GM21786 (cell line): ENCODE results near the gene DPH7.
"Not testable (repeated sequence)": the region's sequence is repeated elsewhere in the genome, so short reads cannot be mapped to it uniquely, and the experiment has no call there.

Source experiments
- ATAC-seq: cut with Tn5 transposase; IDR thresholded peaks from one replicate; pipeline ENCODE4 v1.9.1; 2021; ENCODE audit not compliant: unreplicated experiment

Gene DPH7

GRCh38 chr9:137581361-137582285 is 2.9 kb upstream of the DPH7 start:
- no peak for ATAC-seq

DNA sequence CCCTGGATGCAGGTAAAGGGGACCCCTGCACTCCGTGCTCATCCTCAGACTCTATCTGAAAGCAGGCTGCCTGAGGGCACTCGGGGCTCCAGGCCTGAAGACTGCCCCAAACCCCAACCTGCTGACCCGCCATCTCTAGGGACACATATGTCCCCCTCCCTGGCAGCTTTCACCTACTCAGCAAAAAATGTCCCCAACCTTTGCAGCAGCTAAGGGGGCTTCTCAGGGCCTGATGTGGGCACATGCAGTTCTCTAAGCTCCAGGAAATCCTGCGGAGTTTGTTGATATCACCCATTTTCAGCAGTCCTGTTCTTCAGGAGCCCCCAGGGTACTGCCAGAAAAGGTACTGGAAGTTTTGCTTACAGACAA is 2.2 kb upstream of the DPH7 start:
- no peak for ATAC-seq

- no peak for ATAC-seq
These were observed 1.7 kb upstream of the DPH7 start for GRCh38 chr9:137580209-137580953.

GRCh38 chr9:137579259-137579604 is 507 bp upstream of the DPH7 start:
- no peak for ATAC-seq

DNA sequence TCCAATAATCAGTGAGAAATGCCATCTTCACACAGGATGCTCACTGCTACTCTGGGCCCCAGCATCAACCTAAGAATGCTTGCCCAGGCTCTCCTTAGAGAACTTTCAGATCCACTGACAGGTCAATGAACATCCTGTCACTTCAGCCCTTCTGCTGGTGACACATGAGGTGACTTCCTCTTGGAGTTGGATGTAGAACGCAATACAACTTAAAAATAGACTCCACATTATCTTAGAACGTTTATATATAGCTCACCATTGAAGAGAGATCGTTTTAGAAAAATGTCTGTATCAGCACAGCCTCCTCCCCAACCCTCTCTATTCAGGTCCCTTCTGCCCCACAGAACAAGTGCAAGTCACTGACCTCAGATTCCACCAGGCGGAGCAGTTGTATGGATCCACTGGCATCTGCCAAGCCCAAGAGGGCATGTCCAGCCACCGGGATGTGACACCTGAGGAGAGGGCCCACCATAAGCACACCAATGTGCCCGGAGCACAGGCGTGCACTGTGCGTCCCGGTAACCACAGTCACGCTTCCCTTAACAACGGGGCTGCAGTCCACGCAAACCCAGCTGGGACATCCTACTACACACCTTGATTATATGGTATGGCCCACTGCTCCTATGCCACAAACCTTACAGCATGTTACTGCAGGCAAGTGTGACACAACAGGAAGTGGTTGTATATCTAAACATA is 2.9 kb downstream of the DPH7 start:
- ATAC-seq, result no peak

GRCh38 chr9:137575364-137575715 is 3.4 kb downstream of the DPH7 start:
- no peak for ATAC-seq

GRCh38 chr9:137574192-137574591 is 4.5 kb downstream of the DPH7 start:
- no peak for ATAC-seq

GRCh38 chr9:137570566-137570965 is 8.2 kb downstream of the DPH7 start:
- no peak for ATAC-seq

DNA sequence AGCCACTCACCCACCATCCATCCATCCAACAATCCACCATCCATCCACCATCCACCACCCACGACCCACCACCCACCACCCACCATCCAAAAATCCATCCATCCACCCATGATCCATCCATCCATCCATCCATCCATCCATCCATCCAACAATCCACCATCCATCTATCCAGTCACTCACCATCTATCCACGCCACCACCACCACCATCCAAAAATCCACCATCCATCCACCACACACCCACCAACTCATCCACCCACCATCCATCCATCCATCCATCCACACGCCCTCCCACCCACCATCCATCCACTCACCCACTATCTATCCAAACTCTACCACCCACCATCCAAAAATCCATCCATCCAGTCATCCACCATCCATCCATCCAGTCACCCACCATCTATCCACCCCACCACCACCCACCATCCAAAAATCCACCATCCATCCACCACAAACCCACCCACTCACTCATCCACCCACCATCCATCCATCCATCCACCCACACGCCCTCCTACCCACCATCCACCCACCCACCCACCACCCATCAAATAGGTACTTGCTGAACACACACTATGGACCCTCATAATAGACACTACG is 9.0 kb downstream of the DPH7 start:
- ATAC-seq, result no peak

- ATAC-seq, result not testable (repeated sequence)
These were observed 10.3 kb downstream of the DPH7 start for GRCh38 chr9:137568445-137568844.

DNA sequence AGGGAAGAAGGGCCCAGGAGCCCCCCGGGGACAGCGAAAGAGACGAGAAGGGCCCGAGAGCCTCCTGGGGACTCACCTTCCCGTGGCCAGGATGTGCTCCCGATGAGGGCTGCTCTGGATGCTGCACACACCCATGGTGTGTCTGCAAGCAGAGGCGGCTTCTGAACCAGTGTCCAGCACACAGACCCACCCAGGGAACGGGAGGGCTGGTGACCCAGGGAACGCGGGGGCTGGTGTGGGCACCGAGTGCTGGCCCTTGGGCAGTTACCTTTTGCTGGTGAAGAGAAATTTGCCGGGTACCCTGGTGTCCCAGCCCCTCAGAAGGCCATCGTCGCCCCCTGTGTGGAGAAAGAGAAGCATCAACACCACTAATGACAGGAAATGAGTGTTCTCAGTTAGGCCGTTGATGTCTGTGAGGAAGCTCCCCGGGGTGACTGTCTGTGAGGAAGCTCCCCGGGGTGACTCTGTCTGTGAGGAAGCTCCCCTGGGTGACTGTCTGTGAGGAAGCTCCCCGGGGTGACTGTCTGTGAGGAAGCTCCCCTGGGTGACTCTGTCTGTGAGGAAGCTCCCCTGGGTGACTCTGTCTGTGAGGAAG is 13.8 kb downstream of the DPH7 start:
- ATAC-seq, result no peak

DNA sequence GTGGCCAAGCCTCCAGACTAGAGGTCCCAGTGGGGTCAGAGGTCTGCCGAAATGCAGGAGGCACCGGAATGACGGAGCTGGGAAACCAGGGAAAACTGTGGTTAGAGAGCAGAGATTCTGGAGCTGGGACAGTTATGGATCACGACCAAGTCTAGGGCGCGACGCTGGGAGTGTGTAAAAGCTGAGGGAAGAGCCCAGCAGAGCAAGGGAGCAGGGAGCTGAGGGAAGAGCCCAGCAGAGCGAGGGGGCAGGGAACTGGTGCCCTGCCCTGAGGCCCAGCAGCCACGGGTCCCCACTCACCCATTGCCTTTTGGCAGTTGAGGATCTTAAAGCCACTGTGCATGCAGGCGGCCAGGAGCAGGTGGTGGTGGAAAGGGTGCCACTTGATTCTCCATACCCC is 14.6 kb downstream of the DPH7 start:
- no peak for ATAC-seq

- no peak for ATAC-seq
These were observed 20.6 kb downstream of the DPH7 start for GRCh38 chr9:137558127-137558526.

DNA sequence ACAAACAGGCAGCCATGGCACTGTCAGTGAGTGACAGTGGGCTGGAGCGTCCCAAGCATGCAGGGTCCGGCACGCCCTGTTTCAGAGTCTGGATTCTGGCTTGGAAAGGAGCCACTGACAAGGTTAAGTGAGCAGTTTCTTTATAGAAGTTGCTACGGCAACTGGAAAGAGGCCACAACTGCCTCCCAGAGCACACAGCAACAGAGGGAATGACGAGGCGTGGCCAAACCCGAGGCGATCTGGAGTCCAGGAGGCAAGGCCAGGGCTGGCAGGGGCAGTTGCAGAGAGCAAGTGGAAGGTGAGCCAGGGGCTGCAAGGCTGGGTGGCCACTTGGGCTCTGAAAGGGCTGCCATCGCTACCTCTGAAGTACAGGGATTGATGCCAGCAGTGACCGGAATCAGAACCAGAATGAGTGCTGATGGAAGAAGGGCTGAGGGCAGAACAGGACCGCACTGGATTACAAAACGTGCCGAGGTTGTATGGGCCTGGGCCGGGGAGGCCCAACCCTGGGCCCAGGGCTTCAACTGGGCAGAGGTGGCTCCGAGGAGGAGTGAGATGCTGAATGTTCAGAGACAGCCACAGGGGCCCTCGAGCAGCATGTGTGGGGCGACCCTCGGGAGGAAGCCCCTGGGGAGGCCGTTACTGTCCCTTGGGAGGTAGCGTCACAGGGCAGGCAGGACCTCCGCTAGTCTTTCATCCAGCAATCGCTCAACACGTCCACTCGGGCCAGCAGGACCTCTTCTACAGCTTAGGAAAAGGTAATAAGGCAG is 22.5 kb downstream of the DPH7 start:
- ATAC-seq, result no peak

GRCh38 chr9:137555179-137555578 is 23.5 kb downstream of the DPH7 start:
- no peak for ATAC-seq

GRCh38 chr9:137554349-137554748 is 24.4 kb downstream of the DPH7 start:
- ATAC-seq, result no peak

DNA sequence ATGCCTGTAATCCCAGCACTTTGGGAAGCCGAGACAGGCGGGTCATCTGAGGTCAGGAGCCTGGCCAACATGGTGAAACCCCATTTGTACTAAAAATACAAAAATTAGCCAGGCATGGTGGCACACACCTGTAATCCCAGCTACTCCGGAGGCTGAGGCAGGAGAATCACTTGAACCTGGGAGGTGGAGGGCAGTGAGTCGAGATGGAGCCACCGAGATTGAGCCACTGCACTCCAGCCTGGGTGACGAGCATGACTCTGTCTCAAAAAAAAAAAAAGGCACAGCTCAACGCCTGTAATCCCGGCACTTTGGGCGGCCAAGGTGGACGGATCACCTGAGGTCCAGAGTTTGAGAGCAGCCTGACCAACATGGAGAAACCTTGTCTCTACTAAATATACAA is 25.1 kb downstream of the DPH7 start:
- ATAC-seq, result not testable (repeated sequence)

- ATAC-seq, result peak; percentile 12
These were observed 26.5 kb downstream of the DPH7 start for GRCh38 chr9:137552022-137552768.

DNA sequence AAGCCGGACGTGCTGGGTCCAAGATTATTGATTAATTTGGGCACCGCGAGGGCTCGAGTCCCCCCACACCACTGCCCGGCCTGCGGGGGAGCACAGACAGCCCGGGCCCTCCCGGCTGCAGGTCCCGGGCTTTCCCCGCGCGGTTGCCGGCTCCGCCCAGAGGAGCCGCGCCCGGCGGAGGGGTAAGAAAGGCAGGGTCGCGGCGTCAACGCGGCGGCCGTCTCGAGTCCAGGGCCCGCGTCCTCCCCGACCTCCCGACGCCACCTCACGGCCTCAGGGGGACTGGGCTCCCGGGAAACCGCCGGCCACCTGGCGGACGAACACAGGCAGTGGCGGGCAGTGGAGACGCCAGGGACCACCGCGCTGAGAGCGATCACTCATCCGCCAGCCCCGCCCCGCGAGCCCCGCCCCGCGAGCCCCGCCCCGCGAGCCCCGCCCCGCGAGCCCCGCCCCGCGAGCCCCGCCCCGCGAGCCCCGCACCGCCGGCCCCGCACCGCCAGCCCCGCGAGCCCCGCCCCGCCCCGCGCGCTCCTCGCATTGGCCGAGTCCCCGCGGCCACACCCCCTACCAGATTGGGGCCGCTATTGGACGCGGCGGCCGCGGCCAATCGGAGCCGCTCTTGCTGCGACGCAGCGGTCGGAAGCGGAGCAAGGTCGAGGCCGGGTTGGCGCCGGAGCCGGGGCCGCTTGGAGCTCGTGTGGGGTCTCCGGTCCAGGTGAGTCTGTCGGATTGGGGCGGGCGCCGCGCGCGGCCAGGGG is 27.3 kb downstream of the DPH7 start, which contains the start of gene MRPL41:
TSS of gene MRPL41 (plus strand) at position 616 of the 758 bp plus-strand sequence. CDS start 203 bp downstream, outside the sequence.
- ATAC-seq, result peak; percentile 80
